IPS-20b (cell line): ENCODE measurements around the gene SMPDL3A.

Experiments
- H3K27ac ChIP-seq: one replicate; pipeline ENCODE4 v1.5.1; 2013; ENCODE audit warnings: low read length
- H3K27me3 ChIP-seq: 2 replicates; pipeline ENCODE4 v1.6.1; 2013; ENCODE audit warnings: mild to moderate bottlenecking, low read length, inconsistent platforms; ENCODE audit not compliant: insufficient read depth
- H3K36me3 ChIP-seq: 2 replicates; pipeline ENCODE4 v1.6.1; 2013; ENCODE audit warnings: low read depth, mild to moderate bottlenecking, inconsistent platforms, low read length, moderate library complexity; ENCODE audit not compliant: insufficient read depth
- H3K4me1 ChIP-seq: 2 replicates; pipeline ENCODE4 v1.6.1; 2013; ENCODE audit warnings: mild to moderate bottlenecking, control low read depth, inconsistent platforms, low read length, moderate library complexity; ENCODE audit not compliant: insufficient read depth
- H3K4me3 ChIP-seq: 2 replicates; pipeline ENCODE4 v1.5.1; 2013; ENCODE audit warnings: mild to moderate bottlenecking, low read length, inconsistent platforms
- H3K9ac ChIP-seq: 2 replicates; pipeline ENCODE4 v1.6.1; 2013; ENCODE audit warnings: low read depth, mild to moderate bottlenecking, inconsistent platforms, low read length, moderate library complexity
- H3K9me3 ChIP-seq: 2 replicates; pipeline ENCODE4 v1.6.1; 2013; ENCODE audit warnings: mild to moderate bottlenecking, low read depth, low read length, inconsistent platforms; ENCODE audit not compliant: insufficient read depth

The SMPDL3A gene

DNA sequence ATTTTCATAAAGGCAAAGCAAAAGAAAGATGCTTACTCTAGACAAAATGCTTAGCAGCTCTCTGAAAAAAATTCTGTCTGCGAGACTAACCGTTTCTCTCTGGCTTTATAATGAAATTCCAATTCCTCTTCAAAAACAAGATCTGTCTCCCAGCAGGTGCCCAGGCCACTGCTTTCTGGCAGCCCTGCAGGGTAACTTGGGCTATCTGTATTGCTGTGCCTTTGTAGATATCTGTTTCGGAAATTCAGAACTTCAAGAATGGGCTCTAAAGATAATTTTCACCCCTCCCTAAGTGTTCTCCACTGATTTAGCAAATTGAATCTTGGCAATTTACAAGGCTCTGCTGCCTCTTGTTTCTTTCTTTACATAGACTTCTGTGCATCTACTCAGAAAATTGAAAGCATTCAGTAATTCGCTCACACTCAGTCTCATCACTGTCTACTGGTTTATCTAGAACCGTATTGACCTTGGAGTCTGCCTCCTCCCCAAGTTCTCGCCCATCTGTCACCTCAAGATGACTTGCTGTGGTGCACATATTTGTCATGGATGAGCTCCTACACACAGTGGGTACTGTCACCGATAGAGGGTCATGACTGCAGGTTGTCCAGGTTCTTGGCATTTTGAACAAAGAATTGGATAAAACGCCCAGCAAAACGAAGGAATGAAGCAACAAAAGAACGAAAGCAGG, 35.9 kb upstream of the SMPDL3A start:
- no peak overlapping the region for H3K27ac ChIP-seq
- no peak overlapping the region for H3K9ac ChIP-seq
- no peak overlapping the region; the same call in 1 of the 2 replicates for H3K4me3 ChIP-seq
- peaks cover 19% of the 10 kb centered on the region; the same call in 1 of the 2 replicates for H3K4me1 ChIP-seq
- no peaks in the 10 kb centered on the region for H3K36me3 ChIP-seq
- H3K9me3 ChIP-seq = no peaks in the 10 kb centered on the region; the same call in 1 of the 2 replicates
- peaks cover 35% of the 10 kb centered on the region for H3K27me3 ChIP-seq

DNA sequence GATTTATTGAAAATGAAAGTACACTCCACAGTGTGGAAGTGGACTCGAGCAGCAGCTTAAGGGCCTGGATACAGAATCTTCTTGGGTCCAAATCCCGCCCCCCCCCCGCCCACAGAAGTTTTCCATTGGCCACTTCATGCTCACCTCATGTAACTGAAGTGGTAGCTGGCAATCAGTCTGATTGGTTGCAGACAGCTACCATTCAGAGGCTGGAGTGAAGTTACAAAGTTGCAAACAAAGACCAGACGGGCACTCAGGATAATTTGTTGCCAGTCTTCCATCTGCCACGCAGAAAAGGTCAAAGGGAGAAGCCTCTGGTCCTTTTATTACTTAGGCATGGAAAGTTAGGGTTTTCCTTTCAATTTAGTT, 35.4 kb upstream of the SMPDL3A start:
- Histone ChIP-seq H3K27ac (no peak overlapping the region), H3K27me3 (peaks cover 39% of the 10 kb centered on the region), H3K9ac (no peak overlapping the region), H3K36me3 (no peaks in the 10 kb centered on the region), H3K4me1 (peaks cover 19% of the 10 kb centered on the region; the same call in 1 of the 2 replicates), H3K9me3 (no peaks in the 10 kb centered on the region; the same call in 1 of the 2 replicates), H3K4me3 (no peak overlapping the region)

GRCh38 chr6:122754191-122754731, 34.8 kb upstream of the SMPDL3A start:
- Histone ChIP-seq H3K4me1 (peaks cover 19% of the 10 kb centered on the region; the same call in 1 of the 2 replicates), H3K9me3 (no peaks in the 10 kb centered on the region), H3K4me3 (no peak overlapping the region), H3K9ac (no peak overlapping the region), H3K36me3 (no peaks in the 10 kb centered on the region), H3K27ac (no peak overlapping the region), H3K27me3 (peaks cover 39% of the 10 kb centered on the region)

DNA sequence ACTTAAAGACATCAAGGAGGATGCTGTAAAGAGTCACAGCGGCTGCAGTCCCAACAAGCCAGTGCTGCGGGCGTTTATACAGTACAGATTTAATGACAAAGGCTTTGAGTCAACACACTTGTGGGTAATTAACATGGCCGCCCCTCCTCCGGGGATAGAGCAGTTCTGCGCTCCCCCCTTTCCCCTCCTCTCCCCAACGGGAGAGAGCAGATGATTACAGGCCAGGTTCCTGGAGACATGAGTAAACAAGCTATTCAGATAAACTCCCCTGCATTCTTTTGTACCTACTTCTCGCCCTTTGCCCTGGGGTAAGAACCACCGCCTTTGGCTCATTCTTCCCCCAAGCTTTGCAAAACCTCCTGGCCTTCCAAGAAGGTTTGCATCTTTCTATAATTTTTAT, 33.2 kb upstream of the SMPDL3A start:
- H3K4me3 ChIP-seq = no peak overlapping the region

GRCh38 chr6:122758927-122759334, 30.1 kb upstream of the SMPDL3A start:
- Histone ChIP-seq H3K9me3 (no peaks in the 10 kb centered on the region), H3K4me1 (no peaks in the 10 kb centered on the region), H3K9ac (no peak overlapping the region), H3K4me3 (no peak overlapping the region), H3K36me3 (no peaks in the 10 kb centered on the region), H3K27me3 (peaks cover 34% of the 10 kb centered on the region), H3K27ac (no peak overlapping the region)

More for the DNA sequence above, 33.2 kb upstream of the SMPDL3A start:
- no peaks in the 10 kb centered on the region for H3K36me3 ChIP-seq
- no peaks in the 10 kb centered on the region for H3K9me3 ChIP-seq
- peaks cover 39% of the 10 kb centered on the region for H3K27me3 ChIP-seq
- H3K4me1 ChIP-seq = peaks cover 19% of the 10 kb centered on the region; the same call in 1 of the 2 replicates
- no peak overlapping the region for H3K9ac ChIP-seq
- no peak overlapping the region for H3K27ac ChIP-seq

DNA sequence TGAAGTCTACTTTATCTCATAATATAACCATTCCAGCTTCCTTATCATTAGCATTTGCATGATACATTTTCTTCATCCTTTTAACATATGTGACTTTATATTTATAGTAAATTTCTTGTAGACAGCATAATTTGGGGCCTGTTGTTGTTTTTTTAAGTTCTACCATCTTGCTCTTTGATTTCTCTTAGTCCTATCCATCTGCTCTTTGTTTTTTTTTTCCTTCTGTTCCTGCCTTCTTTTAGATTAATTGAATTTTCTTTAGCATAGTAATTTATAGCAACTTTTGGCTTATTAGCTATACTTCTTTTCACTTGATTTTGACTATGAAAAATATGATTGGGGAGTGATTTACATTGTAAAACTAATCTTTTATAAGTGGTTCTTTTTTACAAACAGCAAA, 28.7 kb upstream of the SMPDL3A start:
- Histone ChIP-seq H3K4me1 (no peaks in the 10 kb centered on the region), H3K9ac (no peak overlapping the region), H3K27me3 (peaks cover 22% of the 10 kb centered on the region), H3K36me3 (no peaks in the 10 kb centered on the region), H3K27ac (no peak overlapping the region), H3K9me3 (no peaks in the 10 kb centered on the region), H3K4me3 (no peak overlapping the region)

DNA sequence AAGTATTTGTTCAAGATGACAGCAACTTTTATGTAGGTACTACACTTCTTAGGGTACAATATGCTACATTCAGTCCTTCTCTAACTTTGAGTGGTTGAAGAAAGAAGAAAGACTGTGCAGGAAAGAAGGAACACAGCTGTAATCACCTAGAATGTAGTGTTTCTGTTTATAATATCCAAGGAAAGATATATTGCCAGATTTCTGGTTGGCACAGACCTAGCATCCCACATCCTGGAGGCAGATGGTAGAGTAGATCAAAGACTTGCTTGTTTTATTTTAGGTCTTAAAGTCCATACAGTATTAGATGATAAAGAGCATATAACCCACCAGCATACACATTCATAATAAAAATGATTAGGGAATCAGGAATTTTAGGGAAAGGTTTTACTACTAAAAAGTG, 22.8 kb upstream of the SMPDL3A start:
- Histone ChIP-seq H3K9me3 (no peaks in the 10 kb centered on the region), H3K27ac (no peak overlapping the region), H3K27me3 (no peaks in the 10 kb centered on the region), H3K4me3 (no peak overlapping the region), H3K9ac (no peak overlapping the region), H3K36me3 (no peaks in the 10 kb centered on the region), H3K4me1 (0 out of 2 replicates have a peak, but pooled peaks cover 3% of the 10 kb centered on the region)

GRCh38 chr6:122770835-122771601, 18.0 kb upstream of the SMPDL3A start:
- no peaks in the 10 kb centered on the region for H3K9me3 ChIP-seq
- no peak overlapping the region for H3K9ac ChIP-seq
- no peak overlapping the region for H3K27ac ChIP-seq
- H3K27me3 ChIP-seq = no peaks in the 10 kb centered on the region
- H3K4me3 ChIP-seq = no peak overlapping the region
- 0 out of 2 replicates have a peak, but pooled peaks cover 3% of the 10 kb centered on the region for H3K4me1 ChIP-seq
- H3K36me3 ChIP-seq = no peaks in the 10 kb centered on the region

DNA sequence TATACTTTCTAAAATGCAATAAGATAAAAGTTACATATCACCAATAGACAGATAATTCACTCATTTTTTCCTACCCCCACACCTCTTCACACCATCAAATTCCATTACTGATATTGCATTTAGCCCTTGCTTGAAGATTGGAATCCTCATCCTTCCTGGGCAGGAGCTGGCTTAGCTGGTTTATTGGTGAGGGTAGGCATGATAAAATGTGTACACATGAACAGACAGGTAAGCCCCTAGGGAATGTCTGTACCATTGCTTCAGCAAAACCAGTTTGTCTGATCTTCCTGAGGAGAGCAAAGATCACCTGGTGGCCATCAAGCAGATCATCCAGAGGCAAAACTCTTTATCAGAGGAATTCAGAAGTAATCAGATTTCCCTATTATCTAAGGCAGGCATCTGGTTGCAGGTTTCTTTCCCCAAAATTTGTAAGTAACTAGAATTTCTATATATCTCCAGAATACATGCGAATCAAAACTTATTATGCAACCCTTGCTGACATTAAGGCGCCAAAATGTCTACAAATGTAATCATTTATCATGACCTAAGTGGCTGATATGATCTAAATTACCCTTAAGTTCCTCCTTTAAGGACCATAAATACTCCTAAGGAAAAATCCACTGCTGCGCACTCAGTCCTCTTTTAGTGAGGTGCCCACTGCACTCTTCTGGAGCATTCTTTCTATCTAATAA, 16.2 kb upstream of the SMPDL3A start:
- no peak overlapping the region for H3K27ac ChIP-seq
- peaks cover 3% of the 10 kb centered on the region; the same call in 1 of the 2 replicates for H3K4me1 ChIP-seq
- no peaks in the 10 kb centered on the region for H3K9me3 ChIP-seq
- no peaks in the 10 kb centered on the region for H3K36me3 ChIP-seq
- no peaks in the 10 kb centered on the region for H3K27me3 ChIP-seq
- H3K9ac ChIP-seq = no peak overlapping the region
- no peak overlapping the region for H3K4me3 ChIP-seq

DNA sequence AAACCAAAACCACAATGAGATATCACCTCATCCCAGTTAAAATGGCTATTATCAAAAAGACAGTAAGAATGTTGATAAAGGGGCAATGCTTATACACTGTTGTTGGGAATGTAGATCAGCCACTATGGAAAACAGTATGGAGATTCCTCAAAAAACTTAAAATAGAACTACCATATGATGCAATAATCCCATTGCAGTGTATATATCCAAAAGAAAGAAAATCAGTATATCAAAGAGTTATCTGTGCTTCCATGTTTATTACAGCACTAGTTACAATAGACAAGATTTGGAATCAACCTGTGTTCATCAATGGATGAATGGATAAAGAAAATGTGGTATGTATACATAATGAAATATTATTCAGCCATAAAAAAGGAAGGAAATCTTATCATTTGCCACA, 13.1 kb upstream of the SMPDL3A start:
- Histone ChIP-seq H3K9me3 (no peaks in the 10 kb centered on the region), H3K4me1 (peaks cover 18% of the 10 kb centered on the region; the same call in 1 of the 2 replicates), H3K4me3 (no peak overlapping the region), H3K27ac (no peak overlapping the region), H3K9ac (no peak overlapping the region), H3K36me3 (no peaks in the 10 kb centered on the region), H3K27me3 (no peaks in the 10 kb centered on the region)

DNA sequence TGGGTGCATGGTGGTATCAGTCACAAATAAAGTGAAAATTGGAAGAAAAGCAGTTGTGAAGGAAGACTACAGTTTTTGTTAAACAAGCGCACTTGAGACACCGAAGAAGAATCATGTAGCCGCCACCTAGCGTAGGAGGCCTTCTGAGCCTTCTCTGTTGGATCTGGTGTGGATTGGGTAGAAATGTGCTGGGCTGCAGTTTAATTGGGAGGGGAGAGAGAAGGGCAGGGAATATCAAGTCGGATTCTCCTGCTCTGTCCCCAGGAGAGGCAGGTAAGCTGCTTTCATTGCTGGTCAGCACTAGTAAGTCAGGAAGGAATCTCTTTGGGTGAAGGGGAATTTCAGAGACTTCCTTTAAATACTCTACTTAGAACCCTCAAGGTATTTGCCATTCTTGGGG, 10.8 kb upstream of the SMPDL3A start:
- Histone ChIP-seq H3K4me1 (peaks cover 22% of the 10 kb centered on the region; the same call in 1 of the 2 replicates), H3K36me3 (no peaks in the 10 kb centered on the region), H3K9ac (peak overlapping the region; percentile 31; the same call in 1 of the 2 replicates), H3K27me3 (no peaks in the 10 kb centered on the region), H3K27ac (no peak overlapping the region), H3K4me3 (peak overlapping the region; percentile 47; the same call in 1 of the 2 replicates), H3K9me3 (no peaks in the 10 kb centered on the region)
